Upper lobe of right lung (tissue), 1 donor: ENCODE results near the gene AMZ1. TPM values are rescaled to one million over a fixed set of nuclear protein-coding genes. Genes with fewer than 3 reads are reported as not detected.
A peak's percentile ranks its signal among the peaks of the same experiment; 100 is the strongest.

Source experiments
- ATAC-seq: fragments of 200-7000 bp; cut with Tn5 transposase; one replicate; pipeline ENCODE4 v1.9.1; 2020; ENCODE audit warnings: mild to moderate bottlenecking, moderate library complexity
- DNase-seq: peaks from one replicate; pipeline ENCODE4 v3.0.0-alpha.2; 2020
- H3K27ac ChIP-seq: fragments of 200-600 bp; one replicate; pipeline ENCODE4 v1.8.0; 2022
- H3K27me3 ChIP-seq: fragments of 200-600 bp; one replicate; pipeline ENCODE4 v1.8.0; 2022; ENCODE audit warnings: mild to moderate bottlenecking
- H3K36me3 ChIP-seq: fragments of 200-600 bp; one replicate; pipeline ENCODE4 v1.8.0; 2022
- H3K4me1 ChIP-seq: fragments of 200-600 bp; one replicate; pipeline ENCODE4 v1.8.0; 2022
- H3K4me3 ChIP-seq: fragments of 200-600 bp; one replicate; pipeline ENCODE4 v1.8.0; 2022; ENCODE audit warnings: mild to moderate bottlenecking
- H3K9me3 ChIP-seq: fragments of 200-600 bp; one replicate; pipeline ENCODE4 v1.8.0; 2022
- intact Hi-C: fragments of 100-400 bp; cut with DNase I; formaldehyde crosslinking; loops from one replicate; pipeline ENCODE4 v1.11.0; 2022
- total RNA-seq: library from RNA; stranded (reverse); fragmentation: NEBNext Ultra II Directional; extraction: Animal tissue kit (Norgen Biotek cat#: 25700); gene quantifications from one replicate; pipeline ENCODE4 v1.2.1, GENCODE V29; 2021
- TF ChIP-seq, protein P1 (sequence below): fragments of 200-600 bp; IDR thresholded peaks from one replicate; pipeline ENCODE4 v1.8.0; 2022; ENCODE audit warnings: antibody characterized with exemption
- donor health status: DM: no; HTN: yes; CAD: no; lungs with severe emphysema.

AMZ1 gene
- total RNA-seq, 1 donor from 2014 or later: 0.29 TPM

DNA sequence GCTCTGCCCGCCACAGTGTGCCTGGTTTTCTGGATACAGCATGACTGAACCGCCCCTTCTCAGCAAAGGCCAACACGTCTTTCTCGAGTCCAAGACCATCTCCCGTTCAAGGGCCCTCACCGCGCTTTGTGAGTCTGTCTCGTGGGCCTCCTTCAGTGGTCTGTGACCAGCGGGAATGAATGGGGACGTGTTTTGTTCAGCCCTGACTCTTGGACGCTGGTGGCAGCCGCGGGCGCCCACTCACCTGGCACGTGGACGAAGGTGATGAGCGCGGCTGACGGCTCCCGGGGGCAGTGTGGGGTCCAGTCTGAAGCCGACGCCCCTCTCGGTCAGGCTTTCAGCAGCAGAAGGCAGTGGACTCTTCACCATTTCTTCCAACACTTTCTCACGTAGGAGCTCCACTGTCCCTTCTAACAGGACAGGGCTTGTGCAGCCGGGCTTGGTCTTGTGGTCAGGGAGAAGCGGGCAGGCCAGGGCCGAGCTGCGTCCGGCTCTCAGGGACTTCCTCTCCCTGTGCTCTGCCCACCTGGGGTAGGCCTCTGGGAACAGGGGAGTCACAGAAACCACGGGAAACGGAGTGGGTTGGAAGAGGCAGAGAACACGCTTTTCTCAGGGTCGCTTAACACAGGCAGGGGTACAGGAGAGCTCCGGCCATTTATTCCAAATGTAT lies 30.4 kb downstream of the AMZ1 start:
- H3K27ac ChIP-seq: no peak overlapping the region
- TF ChIP-seq, protein P1, sequence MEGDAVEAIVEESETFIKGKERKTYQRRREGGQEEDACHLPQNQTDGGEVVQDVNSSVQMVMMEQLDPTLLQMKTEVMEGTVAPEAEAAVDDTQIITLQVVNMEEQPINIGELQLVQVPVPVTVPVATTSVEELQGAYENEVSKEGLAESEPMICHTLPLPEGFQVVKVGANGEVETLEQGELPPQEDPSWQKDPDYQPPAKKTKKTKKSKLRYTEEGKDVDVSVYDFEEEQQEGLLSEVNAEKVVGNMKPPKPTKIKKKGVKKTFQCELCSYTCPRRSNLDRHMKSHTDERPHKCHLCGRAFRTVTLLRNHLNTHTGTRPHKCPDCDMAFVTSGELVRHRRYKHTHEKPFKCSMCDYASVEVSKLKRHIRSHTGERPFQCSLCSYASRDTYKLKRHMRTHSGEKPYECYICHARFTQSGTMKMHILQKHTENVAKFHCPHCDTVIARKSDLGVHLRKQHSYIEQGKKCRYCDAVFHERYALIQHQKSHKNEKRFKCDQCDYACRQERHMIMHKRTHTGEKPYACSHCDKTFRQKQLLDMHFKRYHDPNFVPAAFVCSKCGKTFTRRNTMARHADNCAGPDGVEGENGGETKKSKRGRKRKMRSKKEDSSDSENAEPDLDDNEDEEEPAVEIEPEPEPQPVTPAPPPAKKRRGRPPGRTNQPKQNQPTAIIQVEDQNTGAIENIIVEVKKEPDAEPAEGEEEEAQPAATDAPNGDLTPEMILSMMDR: no peak
- H3K36me3 ChIP-seq: peaks cover 8% of the 10 kb centered on the region
- intact Hi-C loops: no loop called here
- no peak for ATAC-seq
- no peak overlapping the region for H3K4me3 ChIP-seq
- H3K27me3 ChIP-seq: no peaks in the 10 kb centered on the region
- H3K4me1 ChIP-seq: peaks cover 19% of the 10 kb centered on the region
- no peak for DNase-seq
- H3K9me3 ChIP-seq: no peaks in the 10 kb centered on the region

DNA sequence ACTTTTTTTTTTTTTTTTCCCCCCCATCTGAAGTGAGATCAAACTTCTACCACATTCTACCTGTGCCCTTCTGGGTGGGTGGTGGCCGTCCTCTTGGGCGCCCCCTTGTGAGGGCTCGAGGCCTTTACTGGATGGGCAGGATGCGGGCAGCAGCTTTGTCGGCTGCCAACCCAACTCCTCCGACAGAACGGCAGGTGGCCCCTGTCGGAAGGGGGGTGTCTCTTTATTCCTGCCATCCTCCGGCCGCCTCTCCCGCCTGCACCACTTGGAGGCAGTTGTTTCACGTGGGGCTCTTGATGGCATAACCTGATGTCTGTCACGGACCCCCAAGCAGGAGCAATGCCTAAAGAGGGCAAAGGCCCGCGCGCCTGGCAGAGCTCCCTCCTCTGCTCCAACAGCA lies 31.0 kb downstream of the AMZ1 start:
- TF ChIP-seq, protein P1: peak; percentile 41
- no peaks in the 10 kb centered on the region for H3K9me3 ChIP-seq
- peaks cover 8% of the 10 kb centered on the region for H3K36me3 ChIP-seq
- H3K4me3 ChIP-seq: no peak overlapping the region
- no peak for ATAC-seq
- H3K27me3 ChIP-seq: no peaks in the 10 kb centered on the region
- intact Hi-C loops: no loop called here
- no peak overlapping the region for H3K27ac ChIP-seq
- DNase-seq: no peak
- peaks cover 18% of the 10 kb centered on the region for H3K4me1 ChIP-seq

DNA sequence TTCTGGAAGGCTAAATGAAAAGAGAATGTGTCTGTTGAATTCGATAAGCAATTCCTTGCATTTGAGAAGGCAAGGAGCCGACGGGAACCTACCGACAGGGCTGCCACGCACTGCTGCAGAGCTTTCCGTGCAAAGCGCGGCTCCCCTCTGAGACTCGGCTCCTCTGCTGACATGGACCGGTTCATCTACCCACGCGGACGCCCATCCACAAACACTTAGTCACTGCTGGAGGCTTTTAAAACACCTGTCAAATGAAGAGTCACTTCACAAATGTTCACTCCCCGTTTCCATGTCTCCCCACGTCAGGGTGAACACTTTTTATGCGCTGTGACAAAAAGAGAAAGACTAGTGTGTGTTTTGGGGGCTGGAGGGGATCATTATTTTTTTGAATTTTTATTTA lies 32.0 kb downstream of the AMZ1 start:
- H3K36me3 ChIP-seq: peaks cover 8% of the 10 kb centered on the region
- DNase-seq (no peak), ATAC-seq (no peak)
- intact Hi-C loops: no loop called here
- no peaks in the 10 kb centered on the region for H3K27me3 ChIP-seq
- TF ChIP-seq, protein P1: no peak
- peaks cover 18% of the 10 kb centered on the region for H3K4me1 ChIP-seq
- no peak overlapping the region for H3K4me3 ChIP-seq
- no peaks in the 10 kb centered on the region for H3K9me3 ChIP-seq
- H3K27ac ChIP-seq: no peak overlapping the region

DNA sequence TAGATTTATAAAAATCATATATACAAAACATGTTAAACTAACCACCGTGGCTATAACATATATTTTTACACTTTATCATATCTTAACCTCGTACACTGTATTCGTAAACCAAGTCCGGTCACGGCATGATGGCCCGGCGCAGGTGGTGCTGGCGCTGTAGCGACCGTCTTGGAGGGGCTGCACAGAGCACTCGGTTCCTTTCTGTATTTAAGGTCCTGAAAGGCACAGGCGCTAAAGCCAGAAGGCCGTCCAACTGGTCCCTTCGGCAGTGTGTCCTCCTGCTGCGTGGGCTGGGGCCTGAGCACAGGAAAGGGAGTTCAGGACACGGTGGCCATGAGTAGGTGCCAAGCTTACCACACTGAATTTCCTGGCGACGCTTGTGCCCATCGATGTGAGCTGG lies 33.8 kb downstream of the AMZ1 start:
- no peak for ATAC-seq
- intact Hi-C loops: no loop called here
- no peaks in the 10 kb centered on the region for H3K27me3 ChIP-seq
- H3K9me3 ChIP-seq: no peaks in the 10 kb centered on the region
- H3K4me1 ChIP-seq: peaks cover 17% of the 10 kb centered on the region
- TF ChIP-seq, protein P1: no peak
- DNase-seq: no peak
- peaks cover 20% of the 10 kb centered on the region for H3K36me3 ChIP-seq
- no peak overlapping the region for H3K27ac ChIP-seq
- no peak overlapping the region for H3K4me3 ChIP-seq

DNA sequence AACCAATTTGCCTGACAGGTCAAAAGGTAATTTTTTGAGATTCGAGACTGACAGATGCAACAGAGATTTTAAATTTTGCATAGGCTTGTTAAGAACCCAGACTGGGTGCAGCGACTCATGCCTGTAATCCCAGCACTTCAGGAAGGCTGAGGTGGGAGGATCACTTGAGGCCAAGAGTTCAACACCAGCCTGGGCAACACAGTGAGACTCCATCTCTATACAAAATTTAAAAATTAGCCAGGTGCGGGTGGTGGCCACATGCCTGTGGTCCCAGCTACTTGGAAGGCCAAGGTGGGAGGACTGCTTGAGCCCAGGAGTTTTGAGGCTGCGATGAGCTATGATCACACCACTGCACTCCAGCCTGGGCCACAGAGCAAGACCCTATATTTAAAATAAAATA lies 34.6 kb downstream of the AMZ1 start:
- intact Hi-C loops: no loop called here
- Histone ChIP-seq H3K27me3 (no peaks in the 10 kb centered on the region), H3K4me3 (no peak overlapping the region), H3K9me3 (no peaks in the 10 kb centered on the region), H3K4me1 (peaks cover 10% of the 10 kb centered on the region), H3K27ac (no peak overlapping the region), H3K36me3 (peaks cover 21% of the 10 kb centered on the region)
- ATAC-seq: no peak
- peak; percentile 19 for DNase-seq
- TF ChIP-seq, protein P1: no peak
